Naive thymus-derived CD8-positive, alpha-beta T cell (primary cell): ENCODE results near the gene VWA5A. TPM values are rescaled to one million over a fixed set of nuclear protein-coding genes. Genes with fewer than 3 reads are reported as not detected.

Experiments used
- ATAC-seq, 2 donors: fragments of 150-1000 bp; cut with Tn5 transposase in 1 of 2; sonication (Bioruptor Pico), chemical (Tn5 transposase) in 1 of 2; 1 replicate in 1 of 2; 2 replicates in 1 of 2; pipeline ENCODE4 v1.10.0; 2021; ENCODE audit warnings: mild to moderate bottlenecking in 2 of 2, moderate library complexity in 2 of 2
- POLR2A ChIA-PET: fragments of 350-600 bp; sonication (Branson Sonifier 250); formaldehyde crosslinking; loops from one replicate; lab custom pipeline; 2021; ENCODE audit warnings: antibody characterized with exemption; lab: Charles Lee
- DNase-seq, 10 donors: peaks; one replicate each; pipeline versions ENCODE4 v3.0.0 to v3.0.0-alpha.2; 2020 to 2022
- H3K27ac Mint-ChIP-seq, 10 donors: one replicate each; pipeline ENCODE4 v1.8.0; 2020 to 2022; ENCODE audit warnings: mild to moderate bottlenecking in 10 of 10, mixed read lengths in 10 of 10, moderate library complexity in 4 of 10, inconsistent platforms in 1 of 10
- H3K27me3 Mint-ChIP-seq, 5 donors: one replicate each; pipeline ENCODE4 v1.8.0; 2021 to 2022; ENCODE audit warnings: mixed read lengths in 5 of 5
- H3K36me3 Mint-ChIP-seq, 3 donors: one replicate each; pipeline ENCODE4 v1.8.0; 2020 to 2022; ENCODE audit warnings: mixed read lengths in 3 of 3, mild to moderate bottlenecking in 2 of 3, inconsistent platforms in 1 of 3
- H3K4me1 Mint-ChIP-seq, 4 donors: one replicate each; pipeline ENCODE4 v1.8.0; 2021 to 2022; ENCODE audit warnings: mixed read lengths in 4 of 4
- H3K4me3 Mint-ChIP-seq, 10 donors: one replicate each; pipeline ENCODE4 v1.8.0; 2020 to 2022; ENCODE audit warnings: mild to moderate bottlenecking in 10 of 10, mixed read lengths in 10 of 10, moderate library complexity in 6 of 10, inconsistent platforms in 1 of 10
- H3K9me3 Mint-ChIP-seq, 9 donors: one replicate each; pipeline ENCODE4 v1.8.0; 2020 to 2022; ENCODE audit warnings: mixed read lengths in 9 of 9, mild to moderate bottlenecking in 3 of 9, inconsistent platforms in 1 of 9, moderate library complexity in 1 of 9
- polyA plus RNA-seq, 3 donors: library from polyadenylated mRNA; unstranded; fragments of 300-500 nt; fragmentation: Illumina TruSeq; gene quantifications; one replicate each; pipeline ENCODE4 v1.2.3, GENCODE V29; 2021
- total RNA-seq, 8 experiments: library from RNA in 2 of 8; stranded (reverse) in 2 of 8; gene quantifications; one replicate each; pipeline ENCODE4 v1.2.3 and lab custom pipeline; 2021 to 2026

Gene VWA5A
- total and polyA plus RNA-seq, 5 experiments from 2014 or later, result 5.8 to 10.8 (median 8.9) TPM

DNA sequence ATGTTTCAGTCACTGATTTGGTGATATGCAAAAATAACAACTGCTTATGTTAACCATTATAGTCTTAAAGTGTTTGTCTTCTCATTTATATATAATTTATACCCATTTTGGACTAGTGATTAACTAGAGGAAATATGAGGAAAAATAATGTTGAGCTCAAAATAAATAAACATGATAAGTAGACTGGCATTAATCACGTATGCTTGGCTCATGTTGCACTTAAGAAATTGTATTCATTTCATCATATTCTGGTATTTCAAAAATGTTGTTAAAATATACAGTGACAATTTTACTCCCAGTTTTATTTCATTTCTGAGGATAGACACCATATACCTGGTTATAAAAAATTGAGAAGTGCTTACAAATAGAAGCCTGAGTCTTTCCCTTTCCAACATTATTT is 64.1 kb downstream of the VWA5A start:
- no peak overlapping the region for H3K4me3 Mint-ChIP-seq
- peaks cover 1 to 20% (median 9%) of the 10 kb centered on the region in 5 donors for H3K27me3 Mint-ChIP-seq
- H3K4me1 Mint-ChIP-seq, result no peaks in the 10 kb centered on the region

GRCh38 chr11:124183068-124183467 is 67.8 kb downstream of the VWA5A start, which contains the start of gene OR10D3:
OR10D3 (plus strand) TSS chr11:124183345; CDS start chr11:124185270, 1,925 bp downstream.
- H3K27ac Mint-ChIP-seq, result no peak within 1 kb of the TSS
- H3K9me3 Mint-ChIP-seq, result no peaks in the 10 kb centered on the region
- H3K27me3 Mint-ChIP-seq, result peaks cover 7 to 30% (median 18%) of the 10 kb centered on the region in 5 donors
- no peaks in the 10 kb centered on the region for H3K4me1 Mint-ChIP-seq
- no peaks in the 10 kb centered on the region for H3K36me3 Mint-ChIP-seq
- POLR2A ChIA-PET, result no interaction called here
- ATAC-seq (no peak), DNase-seq (no peak)
- no peak within 1 kb of the TSS for H3K4me3 Mint-ChIP-seq

More for the DNA sequence above, 64.1 kb downstream of the VWA5A start:
- Mint-ChIP-seq H3K27ac (no peak overlapping the region), H3K9me3 (no peaks in the 10 kb centered on the region), H3K36me3 (no peaks in the 10 kb centered on the region)
- ATAC-seq (no peak), DNase-seq (no peak)
- POLR2A ChIA-PET, result no interaction called here

DNA sequence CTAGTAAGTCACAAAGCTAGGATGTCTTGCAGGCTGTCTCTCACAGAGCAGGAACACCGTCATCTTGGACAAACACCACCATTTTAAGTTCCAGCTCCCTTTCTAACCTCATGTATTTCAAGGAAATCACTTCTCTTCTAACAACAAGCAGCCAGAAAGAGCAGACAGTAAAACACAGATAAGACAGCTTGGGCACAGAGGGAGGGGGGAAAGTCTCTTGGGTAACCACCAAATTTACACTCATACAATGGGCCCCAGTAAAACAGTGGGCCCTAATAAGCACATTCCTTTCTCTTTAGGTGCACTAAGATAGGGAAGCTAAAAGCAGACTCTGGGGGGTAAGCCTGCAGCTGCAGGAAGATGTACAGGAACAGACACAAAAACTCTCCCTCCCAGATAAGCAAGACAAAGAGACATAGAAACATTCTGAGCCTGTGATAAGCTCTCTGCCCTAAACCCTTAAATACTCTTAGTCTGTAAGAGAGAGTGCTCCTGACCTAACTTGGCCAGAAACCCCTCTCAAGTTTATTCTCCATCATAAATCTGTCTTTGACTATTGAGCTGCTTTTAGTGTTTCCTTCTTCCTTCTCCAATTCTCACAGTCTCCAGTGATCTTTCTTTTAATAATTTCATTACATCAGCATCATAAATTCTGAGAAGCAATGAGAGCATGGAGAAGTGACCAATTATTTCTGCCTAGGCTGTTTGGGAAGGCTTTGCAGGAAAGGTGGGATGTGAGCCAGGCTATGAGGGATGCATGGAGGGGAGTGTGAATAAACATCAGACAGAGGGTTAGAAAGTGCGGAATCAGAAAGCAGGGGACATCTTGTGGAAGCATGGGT is 75.3 kb downstream of the VWA5A start:
- Mint-ChIP-seq H3K4me3 (no peak overlapping the region), H3K4me1 (peaks cover 0 to 2% (median 0%) of the 10 kb centered on the region in 4 donors), H3K36me3 (no peaks in the 10 kb centered on the region), H3K9me3 (no peaks in the 10 kb centered on the region), H3K27me3 (peaks cover 10 to 22% (median 14%) of the 10 kb centered on the region in 5 donors), H3K27ac (no peak overlapping the region)
- POLR2A ChIA-PET, result no interaction called here
- no peak for DNase-seq
- ATAC-seq, result no peak

DNA sequence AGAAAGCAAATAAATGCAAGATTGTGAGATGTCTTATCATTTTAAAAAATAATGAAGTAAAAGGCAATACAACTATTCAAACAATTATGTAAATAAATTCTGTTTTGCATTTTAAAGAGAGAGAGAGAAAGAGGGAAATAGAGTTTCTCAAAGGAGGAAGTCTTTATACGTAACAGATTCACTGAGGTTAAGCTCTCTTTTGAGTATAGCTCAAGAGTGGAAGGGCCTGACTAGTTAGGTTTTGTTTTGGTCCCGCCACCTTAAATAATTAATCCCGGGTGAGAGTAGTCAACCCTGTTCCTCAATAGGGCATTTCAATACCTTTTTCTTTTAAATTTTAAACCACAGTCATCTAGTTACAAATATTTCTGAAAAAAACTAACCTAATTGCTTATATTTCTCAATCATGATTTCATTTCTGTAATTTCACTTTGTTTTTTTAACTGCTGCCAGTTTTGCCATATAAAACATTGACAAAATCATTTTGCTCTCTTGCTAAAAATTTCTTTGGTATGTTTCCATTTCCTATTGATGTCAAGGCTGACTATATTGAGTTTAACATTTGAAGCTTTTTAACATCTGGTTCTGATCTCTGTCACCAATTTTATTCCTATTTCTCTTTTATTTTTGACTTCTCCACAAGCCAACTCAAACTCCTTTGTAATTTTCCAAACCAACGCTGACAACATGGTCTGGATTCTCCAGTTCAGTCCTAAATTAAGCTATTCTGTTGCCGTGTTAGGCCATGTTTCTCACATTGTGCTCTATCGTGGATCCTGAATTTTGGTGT is 78.2 kb downstream of the VWA5A start:
- no peak for DNase-seq
- H3K4me1 Mint-ChIP-seq, result peaks cover 0 to 2% (median 0%) of the 10 kb centered on the region in 4 donors
- H3K36me3 Mint-ChIP-seq, result no peaks in the 10 kb centered on the region
- H3K4me3 Mint-ChIP-seq, result no peak overlapping the region
- H3K27me3 Mint-ChIP-seq, result peaks cover 3 to 15% (median 8%) of the 10 kb centered on the region in 5 donors
- no peaks in the 10 kb centered on the region for H3K9me3 Mint-ChIP-seq
- POLR2A ChIA-PET, result no interaction called here
- no peak for ATAC-seq
- no peak overlapping the region for H3K27ac Mint-ChIP-seq

GRCh38 chr11:124194293-124195188 is 79.3 kb downstream of the VWA5A start:
- Mint-ChIP-seq H3K4me3 (no peak overlapping the region), H3K4me1 (peaks cover 0 to 2% (median 0%) of the 10 kb centered on the region in 4 donors), H3K36me3 (no peaks in the 10 kb centered on the region), H3K27me3 (peaks cover 5 to 17% (median 10%) of the 10 kb centered on the region in 5 donors), H3K27ac (no peak overlapping the region), H3K9me3 (no peaks in the 10 kb centered on the region)
- POLR2A ChIA-PET, result no interaction called here
- DNase-seq, result no peak
- ATAC-seq, result no peak

GRCh38 chr11:124195189-124195734 is 80.0 kb downstream of the VWA5A start:
- no peaks in the 10 kb centered on the region for H3K36me3 Mint-ChIP-seq
- DNase-seq (peak in 5 of 10 donors; percentile 2 to 26 (median 16)), ATAC-seq (peak; percentile 36 to 41)
- POLR2A ChIA-PET, result no interaction called here
- no peak overlapping the region for H3K27ac Mint-ChIP-seq
- peaks cover 0 to 2% (median 0%) of the 10 kb centered on the region in 4 donors for H3K4me1 Mint-ChIP-seq
- H3K9me3 Mint-ChIP-seq, result no peaks in the 10 kb centered on the region
- no peak overlapping the region for H3K4me3 Mint-ChIP-seq
- H3K27me3 Mint-ChIP-seq, result peaks cover 2 to 17% (median 10%) of the 10 kb centered on the region in 5 donors

Other genes starting within 250 kb of the VWA5A start
- gene TMEM225, start 229.8 kb upstream of the VWA5A start, total RNA-seq, result not detected
- not detected for gene TMEM225, start 229.8 kb upstream of the VWA5A start, polyA plus RNA-seq
- not detected for gene OR8D4, start 213.3 kb upstream of the VWA5A start, total RNA-seq
- not detected for gene OR8D4, start 213.3 kb upstream of the VWA5A start, polyA plus RNA-seq
- gene OR4D5, start 175.8 kb upstream of the VWA5A start, total RNA-seq, result not detected
- gene OR4D5, start 175.8 kb upstream of the VWA5A start, polyA plus RNA-seq, result not detected
- not detected for gene OR6T1, start 171.6 kb upstream of the VWA5A start, total RNA-seq
- not detected for gene OR6T1, start 171.6 kb upstream of the VWA5A start, polyA plus RNA-seq
- not detected for gene OR10S1, start 137.7 kb upstream of the VWA5A start, total RNA-seq
- not detected for gene OR10S1, start 137.7 kb upstream of the VWA5A start, polyA plus RNA-seq
- gene OR10G6, start 120.3 kb upstream of the VWA5A start, total RNA-seq, result not detected
- gene OR10G6, start 120.3 kb upstream of the VWA5A start, polyA plus RNA-seq, result not detected
- not detected for gene OR10G4, start 102.5 kb upstream of the VWA5A start, total RNA-seq
- not detected for gene OR10G4, start 102.5 kb upstream of the VWA5A start, polyA plus RNA-seq
- not detected for gene OR10G9, start 92.4 kb upstream of the VWA5A start, total RNA-seq
- not detected for gene OR10G9, start 92.4 kb upstream of the VWA5A start, polyA plus RNA-seq
- gene OR10G8, start 88.7 kb upstream of the VWA5A start, total RNA-seq, result not detected
- gene OR10G8, start 88.7 kb upstream of the VWA5A start, polyA plus RNA-seq, result not detected
- not detected for gene OR10G7, start 74.1 kb upstream of the VWA5A start, total RNA-seq
- not detected for gene OR10G7, start 74.1 kb upstream of the VWA5A start, polyA plus RNA-seq
- gene OR10D3, start 67.9 kb downstream of the VWA5A start, total RNA-seq, result not detected
- not detected for gene OR10D3, start 67.9 kb downstream of the VWA5A start, polyA plus RNA-seq
- not detected for gene OR8G1, start 125.6 kb downstream of the VWA5A start, total RNA-seq
- not detected for gene OR8G1, start 125.6 kb downstream of the VWA5A start, polyA plus RNA-seq
- not detected for gene OR8G5, start 140.9 kb downstream of the VWA5A start, total RNA-seq
- gene OR8G5, start 140.9 kb downstream of the VWA5A start, polyA plus RNA-seq, result not detected
- gene OR8D1, start 198.5 kb downstream of the VWA5A start, total RNA-seq, result not detected
- not detected for gene OR8D1, start 198.5 kb downstream of the VWA5A start, polyA plus RNA-seq
- gene OR8D2, start 204.7 kb downstream of the VWA5A start, total RNA-seq, result not detected
- gene OR8D2, start 204.7 kb downstream of the VWA5A start, polyA plus RNA-seq, result not detected